H1 (cell line): ENCODE measurements around the gene TLCD3A. TPM values are rescaled to one million over a fixed set of nuclear protein-coding genes. Genes with fewer than 3 reads are reported as not detected.

Experiments
- CBX8 ChIP-seq: fragments of 300-800, 300-1000 bp; sonication (generic); IDR thresholded peaks from 2 replicates; pipeline ENCODE4 v1.7.1; 2016; ENCODE audit warnings: low read depth, low read length, borderline replicate concordance
- CEBPB ChIP-seq: IDR thresholded peaks from 2 replicates; pipeline ENCODE4 v1.6.1; 2012; ENCODE audit warnings: low read depth, low read length
- FOSL1 ChIP-seq: IDR thresholded peaks from 2 replicates; pipeline ENCODE4 v1.6.1; 2011; ENCODE audit warnings: mild to moderate bottlenecking, low read depth, low read length, moderate library complexity; ENCODE audit not compliant: insufficient read depth
- NRF1 ChIP-seq: IDR thresholded peaks from 2 replicates; pipeline ENCODE4 v1.6.1; 2011; ENCODE audit warnings: mild to moderate bottlenecking, low read depth, low read length, improper control_type of control experiment
- PHF8 ChIP-seq: fragments of 200-600 bp; sonication (generic); conservative IDR thresholded peaks from 2 replicates; pipeline ENCODE4 v1.7.1; 2012; ENCODE audit warnings: low read depth, mild to moderate bottlenecking, inconsistent platforms, low read length, moderate library complexity
- SIRT6 ChIP-seq: IDR thresholded peaks from one replicate; pipeline ENCODE4 v1.7.1; 2012; ENCODE audit warnings: low read length, inconsistent platforms
- TBP ChIP-seq: IDR thresholded peaks from 2 replicates; pipeline ENCODE4 v1.6.1; 2011; ENCODE audit warnings: low read depth, low read length, improper control_type of control experiment
- YY1 ChIP-seq: IDR thresholded peaks from 2 replicates; pipeline ENCODE4 v1.6.1; 2011; ENCODE audit warnings: low read depth, mild to moderate bottlenecking, low read length
- polyA plus RNA-seq, 7 experiments: library from polyadenylated mRNA; depleted of rRNA in 3 of 7; stranded (reverse) in 5 of 7; unstranded in 2 of 7; fragments of >200 nt in 5 of 7; fragments of 200-250 nt in 2 of 7; gene quantifications; 1 replicate in 5 of 7; 2 replicates in 1 of 7; 4 replicates in 1 of 7; pipeline versions ENCODE4 v1.2.1 to v1.2.3, GENCODE V29; 2011 to 2013; ENCODE audit warnings: missing spikeins in 2 of 7, mixed read lengths in 2 of 7
- total RNA-seq: library from RNA; stranded (reverse); fragmentation: NEBNext Ultra II Directional; extraction: Animal tissue kit (Norgen Biotek cat#: 25700); gene quantifications from 2 replicates; pipeline ENCODE4 v1.2.1, GENCODE V29; 2021
- TF ChIP-seq, protein P1 (sequence below): IDR thresholded peaks from 2 replicates; pipeline ENCODE4 v1.6.1; 2012; ENCODE audit warnings: inconsistent platforms
- TF ChIP-seq, protein P2 (sequence below), 3 experiments: IDR thresholded peaks; 1 replicate in 2 of 3; 2 replicates in 1 of 3; pipeline versions ENCODE4 v1.5.1 to v1.6.1; 2011; ENCODE audit warnings: low read length in 3 of 3, mild to moderate bottlenecking in 3 of 3, inconsistent platforms in 2 of 3, low read depth in 1 of 3, moderate library complexity in 1 of 3; ENCODE audit not compliant: insufficient read depth in 1 of 3; ENCODE audit errors: control extremely low read depth in 1 of 3

The TLCD3A gene
- total and polyA plus RNA-seq, 2 of the 8 experiments (the other 6 are each of a cell fraction or from before 2014, with no cell fraction given): 26.1 to 48.8 TPM

- TF ChIP-seq, protein P1, sequence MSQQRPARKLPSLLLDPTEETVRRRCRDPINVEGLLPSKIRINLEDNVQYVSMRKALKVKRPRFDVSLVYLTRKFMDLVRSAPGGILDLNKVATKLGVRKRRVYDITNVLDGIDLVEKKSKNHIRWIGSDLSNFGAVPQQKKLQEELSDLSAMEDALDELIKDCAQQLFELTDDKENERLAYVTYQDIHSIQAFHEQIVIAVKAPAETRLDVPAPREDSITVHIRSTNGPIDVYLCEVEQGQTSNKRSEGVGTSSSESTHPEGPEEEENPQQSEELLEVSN: no peak
- TF ChIP-seq CBX8 (no peak), NRF1 (no peak), YY1 (no peak), FOSL1 (no peak), CEBPB (no peak), PHF8 (no peak), TBP (no peak), SIRT6 (no peak)
- TF ChIP-seq, protein P2, sequence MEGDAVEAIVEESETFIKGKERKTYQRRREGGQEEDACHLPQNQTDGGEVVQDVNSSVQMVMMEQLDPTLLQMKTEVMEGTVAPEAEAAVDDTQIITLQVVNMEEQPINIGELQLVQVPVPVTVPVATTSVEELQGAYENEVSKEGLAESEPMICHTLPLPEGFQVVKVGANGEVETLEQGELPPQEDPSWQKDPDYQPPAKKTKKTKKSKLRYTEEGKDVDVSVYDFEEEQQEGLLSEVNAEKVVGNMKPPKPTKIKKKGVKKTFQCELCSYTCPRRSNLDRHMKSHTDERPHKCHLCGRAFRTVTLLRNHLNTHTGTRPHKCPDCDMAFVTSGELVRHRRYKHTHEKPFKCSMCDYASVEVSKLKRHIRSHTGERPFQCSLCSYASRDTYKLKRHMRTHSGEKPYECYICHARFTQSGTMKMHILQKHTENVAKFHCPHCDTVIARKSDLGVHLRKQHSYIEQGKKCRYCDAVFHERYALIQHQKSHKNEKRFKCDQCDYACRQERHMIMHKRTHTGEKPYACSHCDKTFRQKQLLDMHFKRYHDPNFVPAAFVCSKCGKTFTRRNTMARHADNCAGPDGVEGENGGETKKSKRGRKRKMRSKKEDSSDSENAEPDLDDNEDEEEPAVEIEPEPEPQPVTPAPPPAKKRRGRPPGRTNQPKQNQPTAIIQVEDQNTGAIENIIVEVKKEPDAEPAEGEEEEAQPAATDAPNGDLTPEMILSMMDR (IDR thresholded peaks at IDR 0.05; ENCODE audit: control extremely low read depth in 1 of 3, insufficient read depth in 1 of 3, low read depth in 1 of 3, low read length in 3 of 3): no peak
These were observed 41.3 kb downstream of the TLCD3A start (continued) for GRCh38 chr17:773467-774312.
